GM12801 (cell line): Measurements from ENCODE around the gene KLHDC10.

Experiments used
- CTCF ChIP-seq: IDR thresholded peaks from one replicate; pipeline ENCODE4 v1.5.1; 2011; ENCODE audit warnings: control low read depth; ENCODE audit not compliant: insufficient read length; ENCODE audit errors: extremely low read depth

The KLHDC10 gene

GRCh38 chr7:130136579-130137167 lies 66.3 kb downstream of the KLHDC10 start:
- TF ChIP-seq CTCF: no peak

DNA sequence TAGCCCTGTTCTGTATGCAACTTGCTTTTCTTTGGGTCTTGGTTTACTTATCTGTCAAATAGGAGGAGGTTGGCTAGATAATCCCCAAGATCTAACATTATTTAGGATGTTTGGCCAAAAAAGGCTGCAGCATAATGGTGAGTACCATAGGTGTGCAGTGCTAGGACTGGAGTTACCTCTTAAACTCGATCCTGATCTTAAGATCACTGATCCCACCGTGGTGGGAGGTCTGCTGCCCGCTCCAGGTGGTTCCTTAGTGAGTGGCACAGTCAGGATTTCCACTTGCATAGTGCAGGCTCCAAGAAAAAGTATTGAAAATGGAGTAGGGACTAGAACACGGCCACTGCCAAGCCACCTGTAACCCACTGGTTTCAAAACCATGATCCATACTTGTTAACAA lies 66.9 kb downstream of the KLHDC10 start:
- TF ChIP-seq CTCF: no peak

DNA sequence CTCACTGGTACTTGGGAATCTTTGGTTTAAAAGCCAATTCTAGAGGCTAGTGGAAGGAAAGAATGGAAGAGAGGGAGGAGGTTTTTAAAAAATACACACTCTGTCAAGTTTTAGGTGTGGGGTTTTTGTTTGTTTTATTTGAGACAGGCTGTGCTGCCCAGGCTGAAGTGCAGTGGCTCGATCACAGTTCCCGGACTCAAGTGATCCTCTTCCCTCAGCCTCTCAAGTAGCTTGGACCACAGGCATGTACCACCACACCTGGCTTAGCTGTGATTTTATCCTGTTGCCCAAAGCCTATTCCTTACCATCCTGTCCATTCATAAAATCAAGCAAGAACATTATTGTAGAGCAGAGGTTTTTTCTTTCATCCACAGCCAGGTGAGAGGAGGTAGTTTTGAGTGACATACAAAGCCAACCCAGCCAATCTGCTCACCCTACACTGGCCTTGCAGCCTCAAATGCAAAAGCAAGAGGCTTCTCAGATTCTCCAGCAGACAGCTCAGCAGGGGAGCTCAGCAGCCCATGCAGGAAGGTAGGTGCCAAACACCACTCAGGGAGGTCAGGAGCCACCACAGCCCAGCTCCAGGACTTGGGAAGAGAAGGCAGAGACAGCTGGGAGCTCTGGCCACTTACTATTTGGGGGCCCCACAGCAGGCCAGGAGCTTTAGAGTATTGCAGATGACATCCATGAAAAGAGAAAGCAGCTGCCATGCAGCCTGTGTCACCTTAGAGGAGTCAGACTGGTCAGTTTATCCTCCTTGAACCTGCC lies 69.0 kb downstream of the KLHDC10 start:
- no peak for TF ChIP-seq CTCF

GRCh38 chr7:130140551-130141160 lies 70.3 kb downstream of the KLHDC10 start:
- TF ChIP-seq CTCF: no peak

DNA sequence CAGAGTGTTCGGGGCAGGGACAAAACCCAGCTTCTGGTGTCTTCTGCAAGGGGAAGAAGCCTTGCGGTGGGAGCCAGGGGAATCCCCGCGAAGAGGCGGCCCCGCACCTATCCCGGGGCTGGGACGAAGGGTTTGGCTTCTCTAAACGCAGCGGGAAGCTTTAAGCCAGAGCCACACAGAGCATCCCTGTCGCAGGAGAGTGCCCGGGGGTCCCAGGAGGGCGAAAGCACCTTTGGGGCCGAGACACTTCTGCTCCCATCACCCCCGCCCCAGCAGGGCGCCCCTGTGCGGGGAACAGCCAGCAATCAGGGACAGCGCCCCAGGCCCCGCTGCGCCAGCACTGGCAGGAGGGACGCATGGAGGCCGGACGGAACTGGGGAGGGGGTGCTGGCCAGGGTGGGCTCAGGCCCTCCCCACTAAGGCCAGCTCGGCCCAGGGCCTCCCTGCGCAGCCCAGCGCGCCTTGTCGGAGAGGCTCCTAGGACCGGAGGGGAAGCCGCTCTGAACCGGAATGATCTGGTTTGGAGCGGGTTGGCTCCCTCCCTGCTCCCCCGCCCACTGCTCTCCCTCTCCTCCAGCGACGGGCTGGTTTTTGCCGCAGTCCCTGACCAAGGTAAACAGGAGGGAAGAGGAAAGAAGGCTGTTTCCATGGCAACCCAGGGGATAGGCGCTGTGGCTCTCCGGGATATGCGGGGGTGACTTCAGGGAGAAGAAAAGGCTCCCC lies 71.0 kb downstream of the KLHDC10 start:
- no peak for TF ChIP-seq CTCF

GRCh38 chr7:130141884-130142653 lies 71.7 kb downstream of the KLHDC10 start:
- no peak for TF ChIP-seq CTCF
